Spleen (tissue), 7 donors: Measurements from ENCODE around the gene C4orf50.

Source experiments
- POLR2AphosphoS5 ChIP-seq, 3 donors: sonication (generic); formaldehyde crosslinking; IDR thresholded peaks; one replicate each; pipeline ENCODE4 v1.5.1; 2017; ENCODE audit warnings: antibody characterized with exemption in 3 of 3
- TF ChIP-seq, protein P1 (sequence below), 11 experiments: fragments of 200-600 bp in 7 of 11; fragments of 450-650 bp in 4 of 11; sonication (generic) in 4 of 11; IDR thresholded peaks in 8 of 11; conservative IDR thresholded peaks in 3 of 11; 1 replicate in 7 of 11; 2 replicates in 4 of 11; pipeline versions ENCODE4 v1.4.0 to v1.8.0; 2016 to 2021; ENCODE audit warnings: antibody characterized with exemption in 11 of 11, inconsistent platforms in 4 of 11, mild to moderate bottlenecking in 1 of 11
- donor health status: DM: no; HTN: no; CAD: no; lungs with moderate emphysema.
- donor health status: DM: no; HTN: no; CAD: no.
- donor health status: DM: no; HTN: no; CAD: no.

DNA sequence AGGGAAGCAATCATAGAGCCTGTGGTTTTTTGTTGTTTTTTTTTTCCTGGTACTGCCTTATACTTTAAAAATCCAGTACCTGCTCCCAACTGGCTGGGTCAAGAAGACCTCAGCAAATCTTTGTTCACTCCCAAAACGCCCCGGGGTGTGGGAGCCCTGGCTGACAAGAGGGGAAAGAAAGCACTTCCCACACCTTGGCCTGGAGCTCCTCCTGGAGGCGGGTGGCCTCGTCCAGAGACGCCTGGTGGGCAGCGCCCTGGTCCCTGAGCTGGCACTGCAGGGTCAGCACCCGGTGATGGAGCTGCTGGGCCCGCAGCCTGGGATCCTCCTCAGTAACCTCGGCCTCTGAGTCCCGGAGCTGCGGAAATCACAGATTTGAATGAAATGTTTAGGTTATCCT, 38.2 kb downstream of the C4orf50 start:
- TF ChIP-seq, protein P1, sequence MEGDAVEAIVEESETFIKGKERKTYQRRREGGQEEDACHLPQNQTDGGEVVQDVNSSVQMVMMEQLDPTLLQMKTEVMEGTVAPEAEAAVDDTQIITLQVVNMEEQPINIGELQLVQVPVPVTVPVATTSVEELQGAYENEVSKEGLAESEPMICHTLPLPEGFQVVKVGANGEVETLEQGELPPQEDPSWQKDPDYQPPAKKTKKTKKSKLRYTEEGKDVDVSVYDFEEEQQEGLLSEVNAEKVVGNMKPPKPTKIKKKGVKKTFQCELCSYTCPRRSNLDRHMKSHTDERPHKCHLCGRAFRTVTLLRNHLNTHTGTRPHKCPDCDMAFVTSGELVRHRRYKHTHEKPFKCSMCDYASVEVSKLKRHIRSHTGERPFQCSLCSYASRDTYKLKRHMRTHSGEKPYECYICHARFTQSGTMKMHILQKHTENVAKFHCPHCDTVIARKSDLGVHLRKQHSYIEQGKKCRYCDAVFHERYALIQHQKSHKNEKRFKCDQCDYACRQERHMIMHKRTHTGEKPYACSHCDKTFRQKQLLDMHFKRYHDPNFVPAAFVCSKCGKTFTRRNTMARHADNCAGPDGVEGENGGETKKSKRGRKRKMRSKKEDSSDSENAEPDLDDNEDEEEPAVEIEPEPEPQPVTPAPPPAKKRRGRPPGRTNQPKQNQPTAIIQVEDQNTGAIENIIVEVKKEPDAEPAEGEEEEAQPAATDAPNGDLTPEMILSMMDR (IDR thresholded peaks at IDR 0.05 in 8 of 11, conservative IDR thresholded peaks at IDR 0.05 in 3 of 11), result peak in 6 of 11 experiments; percentile 12 to 41 (median 33)
- no peak for TF ChIP-seq POLR2AphosphoS5 (IDR thresholded peaks at IDR 0.05)
